H9 (cell line): ENCODE data around the gene SREBF2. TPM values are rescaled to one million over a fixed set of nuclear protein-coding genes. Genes with fewer than 3 reads are reported as not detected.

Experiments used
- DNase-seq: peaks from one replicate; pipeline ENCODE4 v3.0.0-alpha.2; 2017
- H2AFZ ChIP-seq: one replicate; pipeline ENCODE4 v1.6.1; 2013; ENCODE audit warnings: mild to moderate bottlenecking, low read length, control low read depth, moderate library complexity
- H2AK5ac ChIP-seq: 2 replicates; pipeline ENCODE4 v1.6.1; 2013; ENCODE audit warnings: low read length, control low read depth, mixed read lengths; ENCODE audit not compliant: insufficient read length
- H2BK120ac ChIP-seq: one replicate; pipeline ENCODE4 v1.6.1; 2013; ENCODE audit warnings: low read depth, mild to moderate bottlenecking, low read length, control low read depth, inconsistent platforms; ENCODE audit not compliant: poor library complexity, severe bottlenecking
- H2BK12ac ChIP-seq: 2 replicates; pipeline ENCODE4 v1.6.1; 2013; ENCODE audit warnings: low read length, control low read depth, mixed read lengths, low read depth; ENCODE audit not compliant: insufficient read length
- H2BK15ac ChIP-seq: 2 replicates; pipeline ENCODE4 v1.6.1; 2013; ENCODE audit warnings: low read depth, low read length, control low read depth
- H2BK20ac ChIP-seq: one replicate; pipeline ENCODE4 v1.6.1; 2013; ENCODE audit warnings: low read depth, mild to moderate bottlenecking, low read length, control low read depth, inconsistent platforms; ENCODE audit not compliant: poor library complexity, severe bottlenecking
- H2BK5ac ChIP-seq: 2 replicates; pipeline ENCODE4 v1.6.1; 2013; ENCODE audit warnings: low read length, control low read depth, mixed read lengths; ENCODE audit not compliant: insufficient read length
- H3K14ac ChIP-seq: 2 replicates; pipeline ENCODE4 v1.6.1; 2013; ENCODE audit warnings: low read length, control low read depth; ENCODE audit not compliant: insufficient read depth
- H3K18ac ChIP-seq: 2 replicates; pipeline ENCODE4 v1.6.1; 2013; ENCODE audit warnings: low read depth, mild to moderate bottlenecking, mixed read lengths, low read length, control low read depth; ENCODE audit not compliant: insufficient read length
- H3K23ac ChIP-seq: 2 replicates; pipeline ENCODE4 v1.6.1; 2013; ENCODE audit warnings: low read length, control low read depth, mixed read lengths, low read depth; ENCODE audit not compliant: insufficient read length
- H3K23me2 ChIP-seq: 2 replicates; pipeline ENCODE4 v1.6.1; 2013; ENCODE audit warnings: low read depth, mild to moderate bottlenecking, mixed read lengths, low read length, control low read depth; ENCODE audit not compliant: insufficient read length, poor library complexity, severe bottlenecking
- H3K27ac ChIP-seq: 2 replicates; pipeline ENCODE4 v1.5.1; 2013; ENCODE audit warnings: low read length, control low read depth, mixed read lengths, low read depth; ENCODE audit not compliant: insufficient read length
- H3K27me3 ChIP-seq: 2 replicates; pipeline ENCODE4 v1.6.1; 2013; ENCODE audit warnings: low read length, control low read depth, inconsistent platforms; ENCODE audit not compliant: insufficient read depth
- H3K4ac ChIP-seq: 2 replicates; pipeline ENCODE4 v1.6.1; 2013; ENCODE audit warnings: low read depth, mild to moderate bottlenecking, control low read depth, inconsistent platforms, low read length, moderate library complexity
- H3K4me1 ChIP-seq: 2 replicates; pipeline ENCODE4 v1.6.1; 2013; ENCODE audit warnings: low read length, control low read depth, inconsistent platforms; ENCODE audit not compliant: insufficient read depth
- H3K4me2 ChIP-seq: 2 replicates; pipeline ENCODE4 v1.6.1; 2013; ENCODE audit warnings: low read length, control low read depth, mixed read lengths; ENCODE audit not compliant: insufficient read length, insufficient read depth
- H3K56ac ChIP-seq: 2 replicates; pipeline ENCODE4 v1.6.1; 2013; ENCODE audit warnings: low read depth, mild to moderate bottlenecking, mixed read lengths, low read length, control low read depth; ENCODE audit not compliant: insufficient read length
- H3K79me1 ChIP-seq: 2 replicates; pipeline ENCODE4 v1.6.1; 2013; ENCODE audit warnings: low read depth, mild to moderate bottlenecking, moderate library complexity, low read length, control low read depth, inconsistent platforms; ENCODE audit not compliant: insufficient read depth, poor library complexity, severe bottlenecking
- H3K79me2 ChIP-seq: 2 replicates; pipeline ENCODE4 v1.6.1; 2013; ENCODE audit warnings: low read length, control low read depth, inconsistent platforms; ENCODE audit not compliant: insufficient read depth
- H3K9ac ChIP-seq: 2 replicates; pipeline ENCODE4 v1.6.1; 2013; ENCODE audit warnings: low read length, control low read depth, mixed read lengths; ENCODE audit not compliant: insufficient read length; ENCODE audit errors: extremely low read depth
- H3K9me3 ChIP-seq: one replicate; pipeline ENCODE4 v1.6.1; 2013; ENCODE audit warnings: low read depth, low read length, inconsistent platforms; ENCODE audit not compliant: control insufficient read depth
- H3T11ph ChIP-seq: one replicate; pipeline ENCODE4 v1.6.1; 2013; ENCODE audit warnings: mild to moderate bottlenecking, low read length, control low read depth, inconsistent platforms
- H4K20me1 ChIP-seq: one replicate; pipeline ENCODE4 v1.6.1; 2013; ENCODE audit not compliant: control insufficient read depth, insufficient read length, insufficient read depth
- H4K5ac ChIP-seq: 2 replicates; pipeline ENCODE4 v1.6.1; 2013; ENCODE audit warnings: low read depth, mild to moderate bottlenecking, mixed read lengths, low read length, control low read depth; ENCODE audit not compliant: insufficient read length
- H4K8ac ChIP-seq: replicated peaks from 2 replicates; pipeline ENCODE4 v1.6.1; 2013; ENCODE audit warnings: low read length, control low read depth, mixed read lengths, low read depth; ENCODE audit not compliant: insufficient read length
- H4K91ac ChIP-seq: 2 replicates; pipeline ENCODE4 v1.6.1; 2013; ENCODE audit warnings: low read depth, mild to moderate bottlenecking, moderate library complexity, mixed read lengths, low read length, control low read depth; ENCODE audit not compliant: insufficient read length
- H3K27ac Mint-ChIP-seq, 3 experiments: 2 replicates in 2 of 3; 3 replicates in 1 of 3; pipeline ENCODE4 v1.8.0; 2020 to 2021; ENCODE audit warnings: mixed read lengths in 3 of 3, mild to moderate bottlenecking in 1 of 3, moderate library complexity in 1 of 3
- H3K27me3 Mint-ChIP-seq: 2 replicates; pipeline ENCODE4 v1.8.0; 2021; ENCODE audit warnings: low read depth, mild to moderate bottlenecking, moderate library complexity, mixed read lengths
- H3K36me3 Mint-ChIP-seq, 3 experiments: 2 replicates in 2 of 3; 3 replicates in 1 of 3; pipeline ENCODE4 v1.8.0; 2020 to 2021; ENCODE audit warnings: low read depth in 3 of 3, mixed read lengths in 3 of 3; ENCODE audit not compliant: insufficient read depth in 1 of 3
- H3K4me1 Mint-ChIP-seq, 2 experiments: 2 replicates each; pipeline ENCODE4 v1.8.0; 2020; ENCODE audit warnings: mixed read lengths in 2 of 2
- H3K4me3 Mint-ChIP-seq, 2 experiments: 2 replicates in 1 of 2; 3 replicates in 1 of 2; pipeline ENCODE4 v1.8.0; 2020 to 2021; ENCODE audit warnings: mild to moderate bottlenecking in 2 of 2, mixed read lengths in 2 of 2, moderate library complexity in 1 of 2
- H3K9me3 Mint-ChIP-seq, 2 experiments: 2 replicates in 1 of 2; 3 replicates in 1 of 2; pipeline ENCODE4 v1.8.0; 2020; ENCODE audit warnings: mild to moderate bottlenecking in 2 of 2, mixed read lengths in 2 of 2, moderate library complexity in 1 of 2
- WGBS: extraction: QIAGEN DNeasy Blood & Tissue Kit; methylation state at CpG from one replicate; pipeline ENCODE4 v1.1.7; 2013; ENCODE audit warnings: missing lambda C conversion rate, low lambda C conversion rate, mixed read lengths; ENCODE audit not compliant: insufficient read length; ENCODE audit errors: extremely low coverage; 5-methylcytosine and 5-hydroxymethylcytosine counted together
- total RNA-seq: library from RNA; stranded (reverse); gene quantifications from 2 replicates; pipeline ENCODE4 v1.2.1, GENCODE V29; 2021
- TF ChIP-seq, protein P1 (sequence below): fragments of 200-600 bp; sonication (generic); conservative IDR thresholded peaks from 3 replicates; pipeline ENCODE4 v1.8.0; 2021; ENCODE audit warnings: antibody characterized with exemption, mild to moderate bottlenecking

Gene SREBF2
- total RNA-seq, 1 experiment from 2014 or later, result 146 TPM

DNA sequence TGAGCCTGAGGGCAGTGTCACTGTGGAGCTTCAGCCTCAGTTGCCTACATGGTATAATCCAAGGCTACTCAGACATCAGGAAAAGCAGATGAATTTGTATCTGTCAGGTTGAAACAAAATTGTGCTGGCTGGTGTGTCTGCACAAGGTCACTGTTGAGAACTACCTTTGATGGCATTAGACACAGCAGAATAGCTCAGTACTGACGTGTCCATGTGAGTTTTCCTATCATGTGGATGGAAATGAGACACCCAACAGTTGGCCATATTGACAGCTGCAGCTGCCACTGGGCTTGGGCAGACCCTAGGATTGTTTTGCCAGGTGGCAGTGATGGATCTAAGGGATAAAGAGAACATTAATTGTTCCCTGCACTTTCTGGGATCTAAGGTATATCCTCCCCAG, 16.7 kb upstream of the SREBF2 start:
- Histone ChIP-seq H3K9ac (no peak overlapping the region), H3K23ac (no peak overlapping the region), H3K4me1 (no peaks in the 10 kb centered on the region), H3K14ac (no peak overlapping the region), H4K20me1 (no peaks in the 10 kb centered on the region), H3T11ph (no peak overlapping the region), H2BK5ac (no peak overlapping the region), H3K79me2 (no peaks in the 10 kb centered on the region), H3K27me3 (no peaks in the 10 kb centered on the region), H3K9me3 (no peaks in the 10 kb centered on the region), H3K23me2 (no peaks in the 10 kb centered on the region), H2BK20ac (no peak overlapping the region), H3K27ac (no peak overlapping the region), H3K18ac (no peak overlapping the region), H2BK15ac (no peak overlapping the region), H2BK120ac (no peak overlapping the region), H3K4ac (no peak overlapping the region), H4K5ac (no peak overlapping the region), H4K8ac (no peak overlapping the region), H2BK12ac (no peak overlapping the region), H3K79me1 (no peaks in the 10 kb centered on the region), H2AK5ac (no peak overlapping the region), H3K56ac (no peak overlapping the region), H3K4me2 (no peak overlapping the region), H4K91ac (no peak overlapping the region), H2AFZ (no peak overlapping the region)
- WGBS, result no CpG with 5 or more reads among the region's 1 CpG
- Mint-ChIP-seq H3K4me3 (no peak overlapping the region), H3K4me1 (peaks cover 0 to 5% of the 10 kb centered on the region in 2 experiments; a peak in 1 of 4 replicates), H3K27me3 (no peaks in the 10 kb centered on the region), H3K27ac (no peak overlapping the region), H3K36me3 (peaks cover 9 to 61% (median 39%) of the 10 kb centered on the region in 3 experiments), H3K9me3 (no peaks in the 10 kb centered on the region)
- DNase-seq, result no peak
- TF ChIP-seq, protein P1, sequence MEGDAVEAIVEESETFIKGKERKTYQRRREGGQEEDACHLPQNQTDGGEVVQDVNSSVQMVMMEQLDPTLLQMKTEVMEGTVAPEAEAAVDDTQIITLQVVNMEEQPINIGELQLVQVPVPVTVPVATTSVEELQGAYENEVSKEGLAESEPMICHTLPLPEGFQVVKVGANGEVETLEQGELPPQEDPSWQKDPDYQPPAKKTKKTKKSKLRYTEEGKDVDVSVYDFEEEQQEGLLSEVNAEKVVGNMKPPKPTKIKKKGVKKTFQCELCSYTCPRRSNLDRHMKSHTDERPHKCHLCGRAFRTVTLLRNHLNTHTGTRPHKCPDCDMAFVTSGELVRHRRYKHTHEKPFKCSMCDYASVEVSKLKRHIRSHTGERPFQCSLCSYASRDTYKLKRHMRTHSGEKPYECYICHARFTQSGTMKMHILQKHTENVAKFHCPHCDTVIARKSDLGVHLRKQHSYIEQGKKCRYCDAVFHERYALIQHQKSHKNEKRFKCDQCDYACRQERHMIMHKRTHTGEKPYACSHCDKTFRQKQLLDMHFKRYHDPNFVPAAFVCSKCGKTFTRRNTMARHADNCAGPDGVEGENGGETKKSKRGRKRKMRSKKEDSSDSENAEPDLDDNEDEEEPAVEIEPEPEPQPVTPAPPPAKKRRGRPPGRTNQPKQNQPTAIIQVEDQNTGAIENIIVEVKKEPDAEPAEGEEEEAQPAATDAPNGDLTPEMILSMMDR, result no peak
